Neural cell (in vitro differentiated cells): Measurements from ENCODE around the gene FHOD3. TPM values are rescaled to one million over a fixed set of nuclear protein-coding genes. Genes with fewer than 3 reads are reported as not detected.
A peak's percentile ranks its signal among the peaks of the same experiment; 100 is the strongest.

ENCODE experiments used
- H2AFZ ChIP-seq: fragments of 200-600, 300-800 bp; sonication (generic), shearing (Covaris generic); 2 replicates; pipeline ENCODE4 v1.6.0; 2014; ENCODE audit warnings: low read depth, mild to moderate bottlenecking, antibody characterized with exemption, low read length, moderate library complexity
- H3F3A ChIP-seq: fragments of 200-600 bp; shearing (Covaris generic); 2 replicates; pipeline ENCODE4 v1.6.1; 2016; ENCODE audit warnings: mild to moderate bottlenecking, moderate library complexity, mixed read lengths, antibody characterized with exemption, low read length; ENCODE audit not compliant: insufficient read depth, poor library complexity, severe bottlenecking
- H3K27ac ChIP-seq: fragments of 200-600, 300-800 bp; sonication (generic), shearing (Covaris generic); 2 replicates; pipeline ENCODE4 v1.5.1; 2014; ENCODE audit warnings: mild to moderate bottlenecking, low read length, moderate library complexity
- H3K27me3 ChIP-seq: fragments of 300-800, 200-600 bp; sonication (generic), shearing (Covaris generic); 2 replicates; pipeline ENCODE4 v1.6.0; 2014; ENCODE audit warnings: mild to moderate bottlenecking, low read depth, low read length, moderate library complexity; ENCODE audit not compliant: insufficient read depth
- H3K36me3 ChIP-seq: fragments of 300-800, 200-600 bp; sonication (generic), shearing (Covaris generic); 2 replicates; pipeline ENCODE4 v1.5.1; 2014; ENCODE audit warnings: mild to moderate bottlenecking, antibody characterized with exemption, low read length, moderate library complexity; ENCODE audit not compliant: insufficient read depth
- H3K4me2 ChIP-seq: fragments of 300-800, 200-600 bp; sonication (generic), shearing (Covaris generic); 2 replicates; pipeline ENCODE4 v1.6.0; 2014; ENCODE audit warnings: mild to moderate bottlenecking, low read length
- H3K4me3 ChIP-seq: fragments of 300-800, 200-600 bp; sonication (generic), shearing (Covaris generic); 2 replicates; pipeline ENCODE4 v1.5.1; 2014; ENCODE audit warnings: mild to moderate bottlenecking, low read length, moderate library complexity
- H3K79me2 ChIP-seq: fragments of 200-600 bp; shearing (Covaris generic); replicated peaks from 2 replicates; pipeline ENCODE4 v1.6.0; 2014; ENCODE audit warnings: mild to moderate bottlenecking, low read length, moderate library complexity; ENCODE audit not compliant: insufficient read depth
- H3K9ac ChIP-seq: fragments of 300-800, 200-600 bp; sonication (generic), shearing (Covaris generic); 2 replicates; pipeline ENCODE4 v1.6.1; 2016; ENCODE audit warnings: mild to moderate bottlenecking, low read length, mixed read lengths
- H3K9me2 ChIP-seq: fragments of 200-600 bp; shearing (Covaris generic); 2 replicates; pipeline ENCODE4 v1.6.1; 2016; ENCODE audit warnings: mild to moderate bottlenecking, low read length, mixed read lengths; ENCODE audit not compliant: insufficient read depth
- H3K9me3 ChIP-seq: fragments of 200-600, 300-800 bp; sonication (generic), shearing (Covaris generic); 2 replicates; pipeline ENCODE4 v1.6.1; 2016; ENCODE audit warnings: mild to moderate bottlenecking, mixed run types, low read length, moderate library complexity, mixed read lengths
- H4K20me1 ChIP-seq: fragments of 200-600 bp; shearing (Covaris generic); 2 replicates; pipeline ENCODE4 v1.6.1; 2016; ENCODE audit warnings: mild to moderate bottlenecking, mixed run types; ENCODE audit not compliant: insufficient read depth
- EP300 ChIP-seq: fragments of 450-650 bp; conservative IDR thresholded peaks from 2 replicates; pipeline ENCODE4 v1.6.1; 2014; ENCODE audit warnings: antibody characterized with exemption, mild to moderate bottlenecking, moderate library complexity; ENCODE audit not compliant: poor library complexity, severe bottlenecking
- EZH2 ChIP-seq: fragments of 200-600, 300-800 bp; shearing (Covaris generic), sonication (generic); IDR thresholded peaks from 2 replicates; pipeline ENCODE4 v1.6.1; 2014; ENCODE audit warnings: antibody characterized with exemption, low read length, borderline replicate concordance, mild to moderate bottlenecking; ENCODE audit not compliant: insufficient read depth, poor library complexity, severe bottlenecking
- MXI1 ChIP-seq: fragments of 450-650 bp; conservative IDR thresholded peaks from 2 replicates; pipeline ENCODE4 v1.6.1; 2014; ENCODE audit warnings: antibody characterized with exemption, mild to moderate bottlenecking; ENCODE audit not compliant: poor library complexity, severe bottlenecking
- POLR2AphosphoS5 ChIP-seq: IDR thresholded peaks from 2 replicates; pipeline ENCODE4 v1.6.1; 2012
- RAD21 ChIP-seq: fragments of 450-650 bp; conservative IDR thresholded peaks from 2 replicates; pipeline ENCODE4 v1.6.1; 2014; ENCODE audit warnings: antibody characterized with exemption, mild to moderate bottlenecking, moderate library complexity
- SMC3 ChIP-seq: fragments of 450-650 bp; conservative IDR thresholded peaks from 2 replicates; pipeline ENCODE4 v1.6.1; 2014; ENCODE audit warnings: antibody characterized with exemption, mild to moderate bottlenecking, moderate library complexity; ENCODE audit not compliant: poor library complexity
- TAF1 ChIP-seq: IDR thresholded peaks from 2 replicates; pipeline ENCODE4 v1.6.1; 2012; ENCODE audit warnings: low read depth
- polyA plus RNA-seq: library from polyadenylated mRNA; depleted of rRNA; stranded (reverse); fragments of >200 nt; gene quantifications from 2 replicates; pipeline ENCODE4 v1.2.3, GENCODE V29; 2014
- TF ChIP-seq, protein P1 (sequence below): fragments of 450-650 bp; IDR thresholded peaks from 2 replicates; pipeline ENCODE4 v1.5.1; 2014; ENCODE audit warnings: antibody characterized with exemption, mild to moderate bottlenecking, moderate library complexity; ENCODE audit not compliant: poor library complexity, severe bottlenecking
- TF ChIP-seq, protein P2 (sequence below): IDR thresholded peaks from 2 replicates; pipeline ENCODE4 v1.6.1; 2012; ENCODE audit warnings: borderline replicate concordance

Gene FHOD3
- polyA plus RNA-seq, 1 donor from 2014 or later, result 19.4 TPM

DNA sequence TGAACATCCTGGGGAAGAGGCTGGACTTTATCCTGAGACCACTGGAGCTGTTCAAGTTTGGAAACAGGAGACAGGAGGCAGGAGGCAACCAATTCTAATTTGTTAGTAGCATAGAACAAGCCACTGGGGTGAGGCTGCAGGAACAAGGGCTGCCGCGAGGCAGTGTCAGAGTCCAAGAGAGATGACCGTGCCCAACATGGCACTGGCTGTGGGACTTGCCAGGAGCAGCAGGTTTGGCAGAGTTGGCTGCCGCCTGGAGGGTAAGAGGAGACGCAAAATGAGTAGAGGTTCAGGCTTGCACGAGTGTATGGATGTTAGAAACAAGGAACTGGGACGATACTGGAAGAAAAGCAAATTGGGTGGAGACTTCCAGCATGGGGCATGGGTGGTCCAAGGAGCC, 362.8 kb downstream of the FHOD3 start:
- Histone ChIP-seq H4K20me1 (no peaks in the 10 kb centered on the region), H3K9me3 (no peaks in the 10 kb centered on the region), H3K27ac (no peak overlapping the region), H3K9ac (no peak overlapping the region), H3K4me3 (no peak overlapping the region), H2AFZ (no peak overlapping the region), H3K79me2 (no peaks in the 10 kb centered on the region), H3K27me3 (no peaks in the 10 kb centered on the region), H3F3A (no peaks in the 10 kb centered on the region), H3K36me3 (no peaks in the 10 kb centered on the region), H3K4me2 (no peak overlapping the region), H3K9me2 (no peaks in the 10 kb centered on the region)
- no peak for TF ChIP-seq EZH2
- no peak for TF ChIP-seq RAD21
- TF ChIP-seq, protein P1, sequence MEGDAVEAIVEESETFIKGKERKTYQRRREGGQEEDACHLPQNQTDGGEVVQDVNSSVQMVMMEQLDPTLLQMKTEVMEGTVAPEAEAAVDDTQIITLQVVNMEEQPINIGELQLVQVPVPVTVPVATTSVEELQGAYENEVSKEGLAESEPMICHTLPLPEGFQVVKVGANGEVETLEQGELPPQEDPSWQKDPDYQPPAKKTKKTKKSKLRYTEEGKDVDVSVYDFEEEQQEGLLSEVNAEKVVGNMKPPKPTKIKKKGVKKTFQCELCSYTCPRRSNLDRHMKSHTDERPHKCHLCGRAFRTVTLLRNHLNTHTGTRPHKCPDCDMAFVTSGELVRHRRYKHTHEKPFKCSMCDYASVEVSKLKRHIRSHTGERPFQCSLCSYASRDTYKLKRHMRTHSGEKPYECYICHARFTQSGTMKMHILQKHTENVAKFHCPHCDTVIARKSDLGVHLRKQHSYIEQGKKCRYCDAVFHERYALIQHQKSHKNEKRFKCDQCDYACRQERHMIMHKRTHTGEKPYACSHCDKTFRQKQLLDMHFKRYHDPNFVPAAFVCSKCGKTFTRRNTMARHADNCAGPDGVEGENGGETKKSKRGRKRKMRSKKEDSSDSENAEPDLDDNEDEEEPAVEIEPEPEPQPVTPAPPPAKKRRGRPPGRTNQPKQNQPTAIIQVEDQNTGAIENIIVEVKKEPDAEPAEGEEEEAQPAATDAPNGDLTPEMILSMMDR, result no peak
- TF ChIP-seq EP300, result no peak
- no peak for TF ChIP-seq MXI1
- no peak for TF ChIP-seq POLR2AphosphoS5
- TF ChIP-seq TAF1, result no peak
- TF ChIP-seq, protein P2, sequence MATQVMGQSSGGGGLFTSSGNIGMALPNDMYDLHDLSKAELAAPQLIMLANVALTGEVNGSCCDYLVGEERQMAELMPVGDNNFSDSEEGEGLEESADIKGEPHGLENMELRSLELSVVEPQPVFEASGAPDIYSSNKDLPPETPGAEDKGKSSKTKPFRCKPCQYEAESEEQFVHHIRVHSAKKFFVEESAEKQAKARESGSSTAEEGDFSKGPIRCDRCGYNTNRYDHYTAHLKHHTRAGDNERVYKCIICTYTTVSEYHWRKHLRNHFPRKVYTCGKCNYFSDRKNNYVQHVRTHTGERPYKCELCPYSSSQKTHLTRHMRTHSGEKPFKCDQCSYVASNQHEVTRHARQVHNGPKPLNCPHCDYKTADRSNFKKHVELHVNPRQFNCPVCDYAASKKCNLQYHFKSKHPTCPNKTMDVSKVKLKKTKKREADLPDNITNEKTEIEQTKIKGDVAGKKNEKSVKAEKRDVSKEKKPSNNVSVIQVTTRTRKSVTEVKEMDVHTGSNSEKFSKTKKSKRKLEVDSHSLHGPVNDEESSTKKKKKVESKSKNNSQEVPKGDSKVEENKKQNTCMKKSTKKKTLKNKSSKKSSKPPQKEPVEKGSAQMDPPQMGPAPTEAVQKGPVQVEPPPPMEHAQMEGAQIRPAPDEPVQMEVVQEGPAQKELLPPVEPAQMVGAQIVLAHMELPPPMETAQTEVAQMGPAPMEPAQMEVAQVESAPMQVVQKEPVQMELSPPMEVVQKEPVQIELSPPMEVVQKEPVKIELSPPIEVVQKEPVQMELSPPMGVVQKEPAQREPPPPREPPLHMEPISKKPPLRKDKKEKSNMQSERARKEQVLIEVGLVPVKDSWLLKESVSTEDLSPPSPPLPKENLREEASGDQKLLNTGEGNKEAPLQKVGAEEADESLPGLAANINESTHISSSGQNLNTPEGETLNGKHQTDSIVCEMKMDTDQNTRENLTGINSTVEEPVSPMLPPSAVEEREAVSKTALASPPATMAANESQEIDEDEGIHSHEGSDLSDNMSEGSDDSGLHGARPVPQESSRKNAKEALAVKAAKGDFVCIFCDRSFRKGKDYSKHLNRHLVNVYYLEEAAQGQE, result no peak
- no peak for TF ChIP-seq SMC3

- Histone ChIP-seq H4K20me1 (no peaks in the 10 kb centered on the region), H2AFZ (no peak overlapping the region), H3F3A (no peaks in the 10 kb centered on the region), H3K4me3 (no peak overlapping the region), H3K9ac (no peak overlapping the region), H3K9me2 (no peaks in the 10 kb centered on the region), H3K79me2 (no peaks in the 10 kb centered on the region), H3K27ac (no peak overlapping the region), H3K9me3 (no peaks in the 10 kb centered on the region), H3K4me2 (no peak overlapping the region), H3K36me3 (no peaks in the 10 kb centered on the region), H3K27me3 (no peaks in the 10 kb centered on the region)
- TF ChIP-seq RAD21 (peak; percentile 30), EZH2 (no peak)
Observed at GRCh38 chr18:36661999-36662398, 364.5 kb downstream of the FHOD3 start.

DNA sequence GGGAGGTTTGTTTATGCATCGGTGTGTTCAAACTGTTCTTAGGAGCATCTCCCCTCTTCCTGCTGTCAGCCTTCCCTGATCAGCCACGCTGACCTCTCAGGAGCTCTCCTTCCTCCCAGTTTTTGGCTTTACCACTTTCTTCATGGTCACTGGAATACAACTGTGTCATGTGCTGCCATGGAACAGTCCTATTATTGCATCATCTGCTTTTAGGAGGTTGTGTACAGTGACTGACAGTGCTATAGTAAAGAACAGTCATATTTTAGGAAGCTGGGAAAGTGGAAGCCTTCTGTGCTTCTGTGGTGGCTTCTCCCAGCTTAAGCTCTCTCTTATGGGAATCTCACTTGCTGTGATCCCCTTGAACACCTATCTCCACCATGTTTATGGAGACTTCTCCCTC, 365.8 kb downstream of the FHOD3 start:
- Histone ChIP-seq H3K9ac (no peak overlapping the region), H3K27ac (no peak overlapping the region), H3K4me3 (no peak overlapping the region), H3F3A (no peaks in the 10 kb centered on the region), H4K20me1 (no peaks in the 10 kb centered on the region), H3K9me3 (no peaks in the 10 kb centered on the region), H3K36me3 (no peaks in the 10 kb centered on the region), H2AFZ (no peak overlapping the region), H3K9me2 (no peaks in the 10 kb centered on the region), H3K4me2 (no peak overlapping the region), H3K79me2 (no peaks in the 10 kb centered on the region), H3K27me3 (no peaks in the 10 kb centered on the region)
- TF ChIP-seq EP300 (no peak), EZH2 (no peak), SMC3 (no peak), POLR2AphosphoS5 (no peak), RAD21 (no peak), TAF1 (no peak), MXI1 (no peak)
- TF ChIP-seq, protein P1, result no peak
- TF ChIP-seq, protein P2, result no peak
